Esophagus squamous epithelium (tissue), 4 donors: ENCODE results near the gene HMGCLL1.

Experiments used
- CTCF ChIP-seq, 6 experiments: fragments of 450-650 bp in 4 of 6; fragments of 200-600 bp in 2 of 6; sonication (generic) in 2 of 6; IDR thresholded peaks; one replicate each; pipeline ENCODE4 v1.5.1; 2016 to 2019; ENCODE audit warnings: antibody characterized with exemption in 6 of 6, mild to moderate bottlenecking in 4 of 6, moderate library complexity in 4 of 6
- POLR2A ChIP-seq, 4 donors: fragments of 450-650 bp; IDR thresholded peaks; one replicate each; pipeline ENCODE4 v1.6.1; 2017; ENCODE audit warnings: antibody characterized with exemption in 4 of 4, mild to moderate bottlenecking in 4 of 4, moderate library complexity in 3 of 4

DNA sequence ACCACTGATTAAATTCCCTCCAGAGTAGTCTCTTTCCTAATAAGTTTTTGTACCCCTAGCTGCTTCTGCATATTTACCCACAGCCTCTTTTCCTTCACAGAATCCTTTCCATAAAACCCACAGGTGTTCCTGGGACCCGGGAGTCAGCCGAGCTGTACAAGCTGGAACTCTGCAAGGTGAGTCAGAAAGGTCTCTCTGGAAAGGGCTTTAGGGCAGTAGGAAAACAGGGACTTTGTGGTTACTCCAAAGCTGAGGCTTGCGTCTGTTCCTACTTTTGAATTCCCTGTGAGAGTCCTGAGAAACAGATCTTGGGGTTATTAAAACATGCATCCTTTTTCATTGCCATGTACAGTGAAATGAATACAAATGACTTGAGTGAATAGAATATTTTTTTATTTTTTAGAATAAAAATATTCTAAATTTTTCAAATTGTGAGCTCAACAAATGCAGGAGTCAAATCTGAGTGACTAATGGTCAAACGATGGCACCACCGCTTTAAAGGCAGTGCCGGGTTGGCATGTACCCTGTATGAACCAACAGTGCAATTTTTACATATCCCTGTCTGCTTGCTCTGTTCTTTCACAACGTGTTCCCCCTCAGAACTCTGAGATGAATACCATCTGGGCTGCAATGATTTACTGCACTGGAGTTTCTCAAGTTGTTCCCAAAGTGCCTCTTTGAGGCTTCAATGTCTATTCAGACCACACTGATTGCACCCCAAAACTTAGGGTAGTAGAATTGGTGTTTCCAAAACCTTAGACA lies 173.3 kb downstream of the HMGCLL1 start:
- TF ChIP-seq POLR2A (IDR thresholded peaks at IDR 0.05) = no peak
- TF ChIP-seq CTCF (IDR thresholded peaks at IDR 0.05) = no peak
